ENCODE data around the gene CFL1.

CFL1 gene

GRCh38 chr11:65871811-65872548, 14.0 kb upstream of the CFL1 start:
- no peak for DNase-seq
- H3K36me3 ChIP-seq, result no peaks in the 10 kb centered on the region
- H3K4me3 ChIP-seq (ENCODE audit: low read depth, low read length), result peak overlapping the region; percentile 8; the same call in 1 of the 2 replicates
- TF ChIP-seq, protein P1, sequence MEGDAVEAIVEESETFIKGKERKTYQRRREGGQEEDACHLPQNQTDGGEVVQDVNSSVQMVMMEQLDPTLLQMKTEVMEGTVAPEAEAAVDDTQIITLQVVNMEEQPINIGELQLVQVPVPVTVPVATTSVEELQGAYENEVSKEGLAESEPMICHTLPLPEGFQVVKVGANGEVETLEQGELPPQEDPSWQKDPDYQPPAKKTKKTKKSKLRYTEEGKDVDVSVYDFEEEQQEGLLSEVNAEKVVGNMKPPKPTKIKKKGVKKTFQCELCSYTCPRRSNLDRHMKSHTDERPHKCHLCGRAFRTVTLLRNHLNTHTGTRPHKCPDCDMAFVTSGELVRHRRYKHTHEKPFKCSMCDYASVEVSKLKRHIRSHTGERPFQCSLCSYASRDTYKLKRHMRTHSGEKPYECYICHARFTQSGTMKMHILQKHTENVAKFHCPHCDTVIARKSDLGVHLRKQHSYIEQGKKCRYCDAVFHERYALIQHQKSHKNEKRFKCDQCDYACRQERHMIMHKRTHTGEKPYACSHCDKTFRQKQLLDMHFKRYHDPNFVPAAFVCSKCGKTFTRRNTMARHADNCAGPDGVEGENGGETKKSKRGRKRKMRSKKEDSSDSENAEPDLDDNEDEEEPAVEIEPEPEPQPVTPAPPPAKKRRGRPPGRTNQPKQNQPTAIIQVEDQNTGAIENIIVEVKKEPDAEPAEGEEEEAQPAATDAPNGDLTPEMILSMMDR (IDR thresholded peaks at IDR 0.05; ENCODE audit: low read depth, low read length), result no peak
- no peaks in the 10 kb centered on the region for H3K27me3 ChIP-seq
- peaks cover 13% of the 10 kb centered on the region for H3K4me1 ChIP-seq
- H3K9me3 ChIP-seq, result no peaks in the 10 kb centered on the region

DNA sequence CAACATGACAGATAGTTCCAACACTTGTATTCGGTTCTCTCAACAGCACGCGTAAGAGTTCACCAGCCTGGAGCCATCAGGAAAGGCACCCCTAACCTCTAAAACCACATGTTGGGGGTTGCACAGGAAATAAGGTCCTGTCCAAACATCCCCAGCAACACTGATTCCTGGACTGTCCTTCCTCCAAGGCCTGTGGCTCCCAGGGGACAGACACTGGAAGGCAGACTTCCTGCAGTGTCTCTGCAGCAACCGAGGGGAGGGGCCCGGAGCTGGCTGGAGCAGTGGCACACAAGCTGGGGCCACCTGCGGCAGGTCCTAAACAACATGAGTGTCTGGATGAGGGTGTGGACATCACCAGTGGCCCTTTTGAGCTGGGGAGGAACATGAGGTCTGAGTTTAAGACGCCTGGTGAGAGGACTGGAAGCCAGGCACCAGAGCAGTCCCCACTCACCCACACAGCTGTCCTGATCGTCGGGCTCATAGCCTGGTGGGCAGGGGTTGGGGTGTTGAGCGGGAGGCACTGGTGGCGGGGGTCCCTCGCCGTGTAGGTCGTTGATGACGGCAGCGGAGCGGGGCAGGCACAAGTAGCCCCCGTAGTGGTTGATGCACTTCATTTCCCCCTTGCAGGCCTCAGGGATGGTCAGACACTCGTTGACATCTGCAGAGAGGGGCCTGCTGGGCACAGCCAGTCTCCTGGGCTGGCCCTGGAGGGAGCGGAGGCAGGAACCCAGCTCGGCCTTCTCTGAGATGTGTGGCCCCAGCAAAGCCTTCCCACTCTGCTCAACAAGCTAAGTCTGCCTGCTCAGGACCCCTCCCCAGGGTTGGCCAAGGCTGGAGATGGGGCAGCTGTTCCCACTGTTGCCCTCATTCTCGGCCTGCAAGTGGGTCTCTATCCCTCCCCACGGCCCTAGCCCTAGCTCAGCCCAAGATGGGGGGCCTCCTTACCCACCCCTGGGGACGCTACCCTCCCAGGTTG, 13.0 kb upstream of the CFL1 start:
- no peak overlapping the region for H3K4me3 ChIP-seq (ENCODE audit: low read depth, low read length)
- DNase-seq, result peak; percentile 86
- TF ChIP-seq, protein P1 (IDR thresholded peaks at IDR 0.05; ENCODE audit: low read depth, low read length), result no peak

GRCh38 chr11:65870307-65870658, 12.3 kb upstream of the CFL1 start:
- peaks cover 5% of the 10 kb centered on the region for H3K36me3 ChIP-seq
- H3K9me3 ChIP-seq, result no peaks in the 10 kb centered on the region
- TF ChIP-seq, protein P1 (IDR thresholded peaks at IDR 0.05; ENCODE audit: low read depth, low read length), result no peak
- peaks cover 13% of the 10 kb centered on the region for H3K4me1 ChIP-seq
- H3K27me3 ChIP-seq, result no peaks in the 10 kb centered on the region
- no peak overlapping the region for H3K4me3 ChIP-seq (ENCODE audit: low read depth, low read length)
- no peak for DNase-seq

More for the DNA sequence above, 13.0 kb upstream of the CFL1 start:
- no peaks in the 10 kb centered on the region for H3K36me3 ChIP-seq
- H3K9me3 ChIP-seq, result no peaks in the 10 kb centered on the region
- no peaks in the 10 kb centered on the region for H3K27me3 ChIP-seq
- peaks cover 13% of the 10 kb centered on the region for H3K4me1 ChIP-seq

GRCh38 chr11:65869643-65870306, 11.8 kb upstream of the CFL1 start:
- no peaks in the 10 kb centered on the region for H3K27me3 ChIP-seq
- peaks cover 13% of the 10 kb centered on the region for H3K4me1 ChIP-seq
- no peak for DNase-seq
- TF ChIP-seq, protein P1 (IDR thresholded peaks at IDR 0.05; ENCODE audit: low read depth, low read length), result no peak
- H3K4me3 ChIP-seq (ENCODE audit: low read depth, low read length), result no peak overlapping the region
- H3K36me3 ChIP-seq, result peaks cover 10% of the 10 kb centered on the region
- H3K9me3 ChIP-seq, result no peaks in the 10 kb centered on the region

DNA sequence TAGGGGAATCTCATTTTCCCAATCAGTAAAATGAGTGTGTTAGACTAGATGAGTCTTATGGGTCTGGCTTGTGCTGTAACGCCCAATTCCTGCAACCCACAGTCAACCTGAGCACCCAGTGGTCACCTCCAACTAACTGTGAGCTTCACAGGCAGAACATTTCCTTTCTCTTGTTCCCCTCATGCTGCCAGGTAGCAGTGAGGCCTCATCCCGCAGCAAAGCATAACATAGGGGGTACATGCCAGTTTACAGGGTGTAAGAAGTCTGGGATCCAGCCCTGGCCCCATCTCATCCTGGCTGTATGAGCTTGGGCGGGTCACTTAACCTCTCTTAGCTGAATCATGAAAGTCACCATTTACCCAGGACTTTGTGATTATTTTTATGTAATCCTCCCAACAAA, 10.9 kb upstream of the CFL1 start:
- TF ChIP-seq, protein P1 (IDR thresholded peaks at IDR 0.05; ENCODE audit: low read depth, low read length), result no peak
- Histone ChIP-seq H3K9me3 (no peaks in the 10 kb centered on the region), H3K36me3 (peaks cover 19% of the 10 kb centered on the region), H3K4me1 (peaks cover 13% of the 10 kb centered on the region), H3K4me3 (ENCODE audit: low read depth, low read length) (no peak overlapping the region), H3K27me3 (no peaks in the 10 kb centered on the region)
- no peak for DNase-seq

Data from BE2C (cell line).